NCI-H146 treated with DMSO at 0.1 percent for 48 hours (cell line): ENCODE results near the gene NUP43.
A peak's percentile ranks its signal among the peaks of the same experiment; 100 is the strongest.
"Not testable (repeated sequence)": the region's sequence is repeated elsewhere in the genome, so short reads cannot be mapped to it uniquely, and the experiment has no call there.

Experiments used
- DNase-seq: peaks from one replicate; lab custom pipeline; 2025; ENCODE audit not compliant: unreplicated experiment; lab: John Stamatoyannopoulos, UW

Gene NUP43

GRCh38 chr6:149694921-149695320, 51.4 kb downstream of the NUP43 start:
- DNase-seq, result peak; percentile 51

DNA sequence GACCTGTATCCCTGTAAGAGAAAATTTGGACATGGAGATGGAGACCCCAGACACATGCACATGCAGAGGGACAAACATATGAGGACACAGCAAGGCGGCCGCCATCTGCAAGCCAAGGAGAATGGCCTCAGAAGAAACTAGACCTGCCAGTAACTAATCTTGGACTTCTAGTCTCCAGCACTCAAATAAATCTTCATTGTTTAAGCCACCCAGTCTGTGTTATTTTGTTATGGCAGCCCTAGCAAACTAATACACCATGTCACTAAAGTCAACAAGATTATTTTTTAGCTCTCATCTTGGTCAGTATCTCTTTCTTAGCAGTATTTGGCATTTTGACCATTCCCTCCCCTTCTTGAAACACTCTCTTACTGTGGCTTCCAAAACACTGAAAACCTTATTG, 55.1 kb downstream of the NUP43 start:
- no peak for DNase-seq

DNA sequence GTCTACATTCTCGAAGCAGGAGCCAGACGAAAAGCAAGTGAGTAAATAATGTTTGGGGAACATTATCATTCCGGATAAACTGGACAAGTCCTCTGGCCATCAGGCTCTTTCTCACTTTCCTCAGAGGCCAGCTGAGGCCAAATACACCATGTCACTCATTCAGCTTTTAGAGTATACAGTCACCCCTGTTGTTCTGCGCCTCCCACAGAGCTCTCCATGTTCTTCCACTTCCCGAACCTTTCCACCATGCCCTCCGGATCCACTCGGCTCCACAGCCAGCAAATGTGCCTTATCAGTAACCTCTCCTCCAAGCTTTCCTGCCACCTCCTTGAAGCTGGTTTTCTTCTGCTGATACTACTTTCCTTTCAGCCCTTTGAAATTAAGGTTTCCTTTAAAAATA, 60.1 kb downstream of the NUP43 start:
- no peak for DNase-seq

GRCh38 chr6:149683256-149683859, 63.0 kb downstream of the NUP43 start:
- DNase-seq, result no peak

DNA sequence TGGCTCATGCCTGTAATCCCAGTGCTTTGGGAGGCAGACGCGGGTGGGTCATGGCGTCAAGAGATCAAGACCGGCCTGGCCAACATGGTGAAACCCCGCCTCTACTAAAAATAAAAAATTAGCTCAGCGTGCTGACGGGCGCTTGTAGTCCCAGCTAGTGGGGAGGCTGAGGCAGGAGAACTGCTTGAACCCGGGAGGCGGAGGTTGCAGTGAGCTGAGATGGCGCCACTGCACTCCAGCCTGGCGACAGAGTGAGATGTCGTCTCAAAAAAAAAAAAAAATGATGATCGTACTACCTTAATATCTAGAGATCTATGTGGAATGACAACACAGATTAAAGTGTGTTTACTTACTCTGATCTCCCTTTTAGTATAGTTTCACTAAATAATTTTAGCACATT, 64.5 kb downstream of the NUP43 start:
- not testable (repeated sequence) for DNase-seq

GRCh38 chr6:149681209-149681608, 65.1 kb downstream of the NUP43 start:
- no peak for DNase-seq

- no peak for DNase-seq
Observed at GRCh38 chr6:149680503-149680902, 65.8 kb downstream of the NUP43 start.
